HL-60 (cell line): Measurements from ENCODE around the gene SLC35F3.

Experiments used
- CTCF ChIP-seq: IDR thresholded peaks from one replicate; pipeline ENCODE4 v1.5.1; 2011; ENCODE audit warnings: low read length, control low read depth, inconsistent platforms; ENCODE audit not compliant: insufficient read depth
- GABPA ChIP-seq: IDR thresholded peaks from 2 replicates; pipeline ENCODE4 v1.6.1; 2012; ENCODE audit warnings: low read depth
- POLR2AphosphoS5 ChIP-seq: IDR thresholded peaks from 2 replicates; pipeline ENCODE4 v1.6.1; 2012; ENCODE audit warnings: low read depth
- SPI1 ChIP-seq: IDR thresholded peaks from 2 replicates; pipeline ENCODE4 v1.6.1; 2012; ENCODE audit warnings: low read depth, mild to moderate bottlenecking, borderline replicate concordance

- no peak for TF ChIP-seq CTCF
- no peak for TF ChIP-seq POLR2AphosphoS5
- no peak for TF ChIP-seq GABPA
- TF ChIP-seq SPI1, result no peak
These were observed 191.8 kb downstream of the SLC35F3 start for GRCh38 chr1:234096161-234096770.
